AML-193 (cell line): ENCODE results near the gene CFAP299.
"Not testable (repeated sequence)": the region's sequence is repeated elsewhere in the genome, so short reads cannot be mapped to it uniquely, and the experiment has no call there.

Experiments used
- DNase-seq, 2 experiments: peaks; one replicate each; lab custom pipeline; 2025; lab: John Stamatoyannopoulos, UW

The CFAP299 gene

GRCh38 chr4:80335554-80336358 lies at the start of gene CFAP299:
Gene CFAP299, plus strand, starts transcription at chr4:80335730.
- no peak for DNase-seq

GRCh38 chr4:80286451-80286850 lies 49.1 kb upstream of the CFAP299 start:
- no peak for DNase-seq

- DNase-seq: not testable (repeated sequence)
These were observed 44.9 kb upstream of the CFAP299 start for GRCh38 chr4:80290665-80291064.

- DNase-seq: no peak
These were observed 41.3 kb upstream of the CFAP299 start for GRCh38 chr4:80294206-80294605.

GRCh38 chr4:80295336-80295735 lies 40.2 kb upstream of the CFAP299 start:
- DNase-seq: no peak

GRCh38 chr4:80295826-80296225 lies 39.7 kb upstream of the CFAP299 start:
- DNase-seq: no peak

GRCh38 chr4:80301884-80302283 lies 33.6 kb upstream of the CFAP299 start:
- DNase-seq: no peak

- no peak for DNase-seq
These were observed 32.8 kb upstream of the CFAP299 start for GRCh38 chr4:80302616-80303223.

- no peak for DNase-seq
These were observed 30.1 kb upstream of the CFAP299 start for GRCh38 chr4:80305466-80305865.

- DNase-seq: no peak
These were observed 29.3 kb upstream of the CFAP299 start for GRCh38 chr4:80306260-80306659.

GRCh38 chr4:80307183-80307735 lies 28.3 kb upstream of the CFAP299 start:
- DNase-seq: no peak

GRCh38 chr4:80307774-80308465 lies 27.6 kb upstream of the CFAP299 start:
- no peak for DNase-seq

- DNase-seq: no peak
These were observed 27.1 kb upstream of the CFAP299 start for GRCh38 chr4:80308466-80308822.

- DNase-seq: no peak
These were observed 26.1 kb upstream of the CFAP299 start for GRCh38 chr4:80309294-80310004.

- no peak for DNase-seq
These were observed 24.4 kb upstream of the CFAP299 start for GRCh38 chr4:80311130-80311529.

GRCh38 chr4:80312124-80312523 lies 23.4 kb upstream of the CFAP299 start:
- DNase-seq: no peak

GRCh38 chr4:80313627-80314026 lies 21.9 kb upstream of the CFAP299 start:
- DNase-seq: no peak

- not testable (repeated sequence) for DNase-seq
These were observed 19.7 kb upstream of the CFAP299 start for GRCh38 chr4:80315848-80316247.

- no peak for DNase-seq
These were observed 14.2 kb upstream of the CFAP299 start for GRCh38 chr4:80321341-80321740.

GRCh38 chr4:80321776-80322175 lies 13.8 kb upstream of the CFAP299 start:
- no peak for DNase-seq

- DNase-seq: peak in 1 of 2 experiments; percentile 3
These were observed 12.8 kb upstream of the CFAP299 start for GRCh38 chr4:80322716-80323115.

GRCh38 chr4:80324171-80324570 lies 11.4 kb upstream of the CFAP299 start:
- DNase-seq: no peak
